GM23248 (cell line): ENCODE measurements around the gene PRR30.

Experiments used
- EZH2 ChIP-seq: fragments of 200-600 bp; sonication (generic); IDR thresholded peaks from 2 replicates; pipeline ENCODE4 v1.6.1; 2018; ENCODE audit warnings: antibody characterized with exemption, mild to moderate bottlenecking; ENCODE audit not compliant: insufficient read depth, poor library complexity, severe bottlenecking
- EZH2phosphoT487 ChIP-seq: fragments of 200-600 bp; sonication (generic); IDR thresholded peaks from 2 replicates; pipeline ENCODE4 v1.6.1; 2018; ENCODE audit warnings: antibody characterized with exemption, moderate library complexity, mild to moderate bottlenecking, low read depth; ENCODE audit not compliant: insufficient read depth

DNA sequence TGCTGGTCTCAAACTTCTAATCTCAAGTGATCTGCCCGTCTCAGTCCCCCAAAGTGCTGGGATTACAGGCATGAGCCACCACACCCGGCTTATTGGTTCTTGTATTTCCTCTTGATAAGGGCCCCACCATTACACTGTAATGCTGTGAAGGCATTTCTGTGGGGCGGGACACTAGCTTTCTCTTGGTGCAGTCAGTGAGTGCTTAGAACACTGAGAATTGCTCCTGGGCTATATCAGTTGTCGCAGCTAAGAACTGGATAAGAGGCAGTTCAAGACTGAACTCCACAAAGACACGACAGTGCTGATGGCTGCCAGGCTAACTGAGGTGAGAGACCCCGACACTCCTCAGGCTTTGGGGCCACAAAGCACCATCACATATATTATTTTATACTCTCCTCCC lies 50.6 kb downstream of the PRR30 start:
- TF ChIP-seq EZH2, result no peak
- TF ChIP-seq EZH2phosphoT487, result no peak
